ENCODE results near the gene IL4. TPM values are rescaled to one million over a fixed set of nuclear protein-coding genes. Genes with fewer than 3 reads are reported as not detected.
"Not testable (repeated sequence)": the region's sequence is repeated elsewhere in the genome, so short reads cannot be mapped to it uniquely, and the experiment has no call there.

The IL4 gene
- total RNA-seq, 1 experiment from 2014 or later = not detected

DNA sequence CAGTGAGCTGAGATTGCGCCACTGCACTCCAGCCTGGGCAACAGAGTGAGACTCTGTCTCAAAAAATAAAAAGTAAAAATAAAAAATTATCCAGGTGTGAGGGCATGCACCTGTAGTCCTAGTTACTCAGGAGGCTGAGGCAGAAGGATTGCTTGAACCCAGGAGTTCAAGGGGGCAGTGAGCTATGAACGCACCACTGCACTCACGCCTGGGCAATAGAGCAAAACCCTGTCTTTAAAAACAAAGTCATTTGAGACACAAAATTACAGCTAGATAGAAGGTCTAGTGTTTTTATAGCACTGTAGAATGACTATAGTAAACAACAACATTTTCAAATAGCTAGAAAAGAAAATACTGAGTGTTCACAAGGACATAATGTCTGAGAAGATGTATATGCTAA is 16.4 kb downstream of the IL4 start:
- Mint-ChIP-seq H3K27ac (ENCODE audit: unreplicated experiment) (no peak overlapping the region), H3K4me3 (ENCODE audit: low read depth, unreplicated experiment) (no peak overlapping the region), H3K4me1 (ENCODE audit: low read depth, unreplicated experiment) (no peaks in the 10 kb centered on the region), H3K9me3 (ENCODE audit: low read depth, unreplicated experiment) (no peaks in the 10 kb centered on the region), H3K36me3 (ENCODE audit: insufficient read depth, unreplicated experiment) (no peaks in the 10 kb centered on the region), H3K27me3 (ENCODE audit: unreplicated experiment) (no peaks in the 10 kb centered on the region)
- no TSS peak for BruUV-seq (replicated peaks)
- intact Hi-C loops (cut with micrococcal nuclease; ENCODE audit: unreplicated experiment) = no loop called here
- CTCF ChIA-PET = no interaction called here
- TF ChIP-seq, protein P1, sequence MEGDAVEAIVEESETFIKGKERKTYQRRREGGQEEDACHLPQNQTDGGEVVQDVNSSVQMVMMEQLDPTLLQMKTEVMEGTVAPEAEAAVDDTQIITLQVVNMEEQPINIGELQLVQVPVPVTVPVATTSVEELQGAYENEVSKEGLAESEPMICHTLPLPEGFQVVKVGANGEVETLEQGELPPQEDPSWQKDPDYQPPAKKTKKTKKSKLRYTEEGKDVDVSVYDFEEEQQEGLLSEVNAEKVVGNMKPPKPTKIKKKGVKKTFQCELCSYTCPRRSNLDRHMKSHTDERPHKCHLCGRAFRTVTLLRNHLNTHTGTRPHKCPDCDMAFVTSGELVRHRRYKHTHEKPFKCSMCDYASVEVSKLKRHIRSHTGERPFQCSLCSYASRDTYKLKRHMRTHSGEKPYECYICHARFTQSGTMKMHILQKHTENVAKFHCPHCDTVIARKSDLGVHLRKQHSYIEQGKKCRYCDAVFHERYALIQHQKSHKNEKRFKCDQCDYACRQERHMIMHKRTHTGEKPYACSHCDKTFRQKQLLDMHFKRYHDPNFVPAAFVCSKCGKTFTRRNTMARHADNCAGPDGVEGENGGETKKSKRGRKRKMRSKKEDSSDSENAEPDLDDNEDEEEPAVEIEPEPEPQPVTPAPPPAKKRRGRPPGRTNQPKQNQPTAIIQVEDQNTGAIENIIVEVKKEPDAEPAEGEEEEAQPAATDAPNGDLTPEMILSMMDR (IDR thresholded peaks at IDR 0.05; ENCODE audit: unreplicated experiment) = no peak
- no peak for DNase-seq

DNA sequence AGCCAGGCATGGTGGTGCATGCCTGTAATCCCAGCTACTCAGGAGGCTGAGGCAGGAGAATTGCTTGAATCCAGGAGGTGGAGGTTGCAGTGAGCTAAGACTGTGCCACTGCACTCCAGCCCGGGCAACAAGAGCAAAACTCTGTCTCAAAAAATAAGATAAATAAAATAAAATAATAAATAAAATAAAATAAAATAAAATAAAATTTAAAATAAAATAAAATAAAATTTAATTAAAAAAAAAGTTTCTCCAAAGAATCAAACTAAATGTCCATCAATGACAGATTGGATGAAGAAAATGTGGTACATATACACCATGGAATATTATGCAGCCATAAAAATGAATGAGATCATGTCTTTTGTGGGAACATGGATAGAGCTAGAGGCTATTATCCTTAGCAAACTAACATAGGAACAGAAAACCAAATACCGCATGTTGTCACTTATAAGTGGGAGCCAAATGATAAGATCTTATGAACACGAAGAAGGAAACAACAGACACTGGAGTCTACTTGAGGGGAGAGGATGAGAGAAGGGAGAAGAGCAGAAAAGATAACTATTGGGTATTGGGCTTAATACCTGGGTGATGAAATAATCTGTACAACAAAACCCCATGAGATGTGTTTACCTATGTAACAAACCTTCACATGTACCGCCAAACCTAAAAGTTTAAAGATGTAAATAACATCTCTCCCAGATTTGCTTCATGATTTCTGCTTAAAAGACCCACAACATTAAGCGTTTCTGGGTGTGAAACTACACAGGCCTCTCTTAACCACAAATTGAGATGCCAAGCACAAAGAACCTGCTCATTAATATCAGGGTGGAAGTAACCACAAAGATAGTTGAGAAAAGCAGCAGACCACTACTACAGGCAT is 18.2 kb downstream of the IL4 start:
- DNase-seq; H3K4me1 Mint-ChIP-seq (ENCODE audit: low read depth, unreplicated experiment); H3K4me3 Mint-ChIP-seq (ENCODE audit: low read depth, unreplicated experiment); BruUV-seq (replicated peaks); H3K9me3 Mint-ChIP-seq (ENCODE audit: low read depth, unreplicated experiment); H3K36me3 Mint-ChIP-seq (ENCODE audit: insufficient read depth, unreplicated experiment); H3K27me3 Mint-ChIP-seq (ENCODE audit: unreplicated experiment); H3K27ac Mint-ChIP-seq (ENCODE audit: unreplicated experiment); intact Hi-C loops (cut with micrococcal nuclease; ENCODE audit: unreplicated experiment): not testable (repeated sequence)
- CTCF ChIA-PET = interaction anchor here (1.0 kb wide), 1 partner anchor 128 kb away, joined by 3 read pairs; no protein-coding TSS in a partner anchor

DNA sequence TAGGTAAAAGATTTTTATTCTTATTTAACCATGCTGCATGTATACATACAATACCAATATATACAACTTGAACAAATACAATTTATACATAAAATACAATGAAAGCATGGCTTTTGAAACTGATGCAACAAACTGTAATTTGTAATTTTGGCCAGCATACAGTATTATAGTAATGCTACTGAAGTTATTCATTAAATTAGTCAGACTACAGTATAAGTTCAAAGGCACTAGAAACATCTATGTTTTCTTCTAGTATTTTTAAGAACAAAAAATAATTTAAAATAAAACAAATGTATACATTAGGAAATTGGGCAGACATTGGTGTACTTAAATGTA is 18.8 kb downstream of the IL4 start:
- intact Hi-C loops (cut with micrococcal nuclease; ENCODE audit: unreplicated experiment) = no loop called here
- H3K27me3 Mint-ChIP-seq (ENCODE audit: unreplicated experiment) = no peaks in the 10 kb centered on the region
- CTCF ChIA-PET = no interaction called here
- no peaks in the 10 kb centered on the region for H3K4me1 Mint-ChIP-seq (ENCODE audit: low read depth, unreplicated experiment)
- TF ChIP-seq, protein P1 (IDR thresholded peaks at IDR 0.05; ENCODE audit: unreplicated experiment) = no peak
- no peaks in the 10 kb centered on the region for H3K9me3 Mint-ChIP-seq (ENCODE audit: low read depth, unreplicated experiment)
- DNase-seq = no peak
- H3K27ac Mint-ChIP-seq (ENCODE audit: unreplicated experiment) = no peak overlapping the region
- peaks cover 4% of the 10 kb centered on the region for H3K36me3 Mint-ChIP-seq (ENCODE audit: insufficient read depth, unreplicated experiment)
- no peak overlapping the region for H3K4me3 Mint-ChIP-seq (ENCODE audit: low read depth, unreplicated experiment)
- no TSS peak for BruUV-seq (replicated peaks)

DNA sequence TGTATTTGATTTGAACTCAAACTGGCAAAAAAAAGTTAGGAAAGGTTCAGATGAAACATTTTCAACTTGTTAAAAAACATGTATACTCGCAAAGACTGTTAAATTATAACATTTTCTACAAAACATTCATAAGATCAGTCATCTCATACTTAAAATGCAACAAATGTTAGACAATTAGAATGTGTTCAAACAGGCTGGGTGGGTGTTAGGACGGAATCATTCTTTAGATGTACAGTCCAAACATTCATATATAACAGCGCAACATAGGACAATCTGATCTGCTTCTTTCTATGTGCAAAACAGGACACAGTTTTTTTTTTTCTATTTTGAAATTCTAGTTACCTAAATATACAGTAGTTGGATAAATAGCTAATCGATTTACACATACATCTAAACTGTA is 22.2 kb downstream of the IL4 start:
- Mint-ChIP-seq H3K27ac (ENCODE audit: unreplicated experiment) (no peak overlapping the region), H3K4me3 (ENCODE audit: low read depth, unreplicated experiment) (no peak overlapping the region), H3K4me1 (ENCODE audit: low read depth, unreplicated experiment) (no peaks in the 10 kb centered on the region), H3K9me3 (ENCODE audit: low read depth, unreplicated experiment) (no peaks in the 10 kb centered on the region), H3K27me3 (ENCODE audit: unreplicated experiment) (no peaks in the 10 kb centered on the region), H3K36me3 (ENCODE audit: insufficient read depth, unreplicated experiment) (peaks cover 12% of the 10 kb centered on the region)
- CTCF ChIA-PET = no interaction called here
- no peak for DNase-seq
- BruUV-seq (replicated peaks) = no TSS peak
- intact Hi-C loops (cut with micrococcal nuclease; ENCODE audit: unreplicated experiment) = no loop called here
- TF ChIP-seq, protein P1 (IDR thresholded peaks at IDR 0.05; ENCODE audit: unreplicated experiment) = no peak

DNA sequence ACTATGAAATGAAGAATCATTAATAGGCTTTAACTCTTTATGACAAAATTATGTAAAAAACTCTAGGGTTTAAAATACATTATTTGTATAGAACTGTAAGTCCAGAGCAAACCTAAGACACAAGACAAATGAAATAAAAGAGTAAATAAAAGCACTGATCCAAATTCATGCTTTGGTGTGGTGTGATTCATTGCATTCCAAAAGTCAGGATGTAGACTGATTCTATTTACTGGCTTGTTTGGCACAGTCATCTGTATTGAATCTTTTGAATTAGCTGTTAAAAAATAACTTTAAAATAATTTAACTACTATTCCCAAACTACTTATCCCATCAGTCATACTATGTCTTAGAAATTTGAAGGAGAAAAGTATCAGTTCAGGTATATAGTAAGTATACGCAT is 31.1 kb downstream of the IL4 start:
- Mint-ChIP-seq H3K27ac (ENCODE audit: unreplicated experiment) (no peak overlapping the region), H3K4me1 (ENCODE audit: low read depth, unreplicated experiment) (no peaks in the 10 kb centered on the region), H3K9me3 (ENCODE audit: low read depth, unreplicated experiment) (no peaks in the 10 kb centered on the region), H3K27me3 (ENCODE audit: unreplicated experiment) (no peaks in the 10 kb centered on the region), H3K36me3 (ENCODE audit: insufficient read depth, unreplicated experiment) (peaks cover 8% of the 10 kb centered on the region), H3K4me3 (ENCODE audit: low read depth, unreplicated experiment) (no peak overlapping the region)
- CTCF ChIA-PET = no interaction called here
- no peak for DNase-seq
- intact Hi-C loops (cut with micrococcal nuclease; ENCODE audit: unreplicated experiment) = no loop called here
- TF ChIP-seq, protein P1 (IDR thresholded peaks at IDR 0.05; ENCODE audit: unreplicated experiment) = no peak
- no TSS peak for BruUV-seq (replicated peaks)

All from Calu3 (cell line).